Liver (tissue), 9 donors: ENCODE data around the gene GAB2. TPM values are rescaled to one million over a fixed set of nuclear protein-coding genes. Genes with fewer than 3 reads are reported as not detected.

ENCODE experiments used
- DNase-seq: peaks from one replicate; pipeline ENCODE4 v3.0.0-alpha.2; 2017; ENCODE audit warnings: low spot score
- H3K27ac ChIP-seq, 2 donors: one replicate each; pipeline ENCODE4 v1.7.0; 2013; ENCODE audit warnings: inconsistent platforms in 2 of 2, low read length in 2 of 2, control low read depth in 1 of 2, low read depth in 1 of 2, mild to moderate bottlenecking in 1 of 2
- H3K27me3 ChIP-seq, 4 donors: one replicate each; pipeline versions ENCODE4 v1.6.1 to v1.7.0; 2013; ENCODE audit warnings: low read length in 3 of 4, inconsistent platforms in 1 of 4, mild to moderate bottlenecking in 1 of 4, moderate library complexity in 1 of 4; ENCODE audit not compliant: control insufficient read depth in 4 of 4, insufficient read depth in 4 of 4
- H3K36me3 ChIP-seq, 4 donors: one replicate each; pipeline versions ENCODE4 v1.6.1 to v1.7.0; 2013; ENCODE audit warnings: low read length in 3 of 4, mild to moderate bottlenecking in 3 of 4, low read depth in 1 of 4, moderate library complexity in 1 of 4; ENCODE audit not compliant: control insufficient read depth in 4 of 4, insufficient read depth in 3 of 4
- H3K4me1 ChIP-seq, 4 donors: one replicate each; pipeline versions ENCODE4 v1.6.1 to v1.7.0; 2013; ENCODE audit warnings: low read length in 3 of 4, mild to moderate bottlenecking in 3 of 4, moderate library complexity in 1 of 4; ENCODE audit not compliant: control insufficient read depth in 4 of 4, insufficient read depth in 4 of 4
- H3K4me3 ChIP-seq, 3 donors: one replicate each; pipeline versions ENCODE4 v1.6.1 to v1.7.0; 2013; ENCODE audit warnings: low read length in 3 of 3, control low read depth in 1 of 3, low read depth in 1 of 3, mild to moderate bottlenecking in 1 of 3
- H3K9ac ChIP-seq, 2 donors: one replicate each; pipeline ENCODE4 v1.7.0; 2013; ENCODE audit warnings: low read length in 2 of 2, mild to moderate bottlenecking in 2 of 2, moderate library complexity in 2 of 2, control low read depth in 1 of 2, low read depth in 1 of 2
- H3K9me3 ChIP-seq, 4 donors: one replicate each; pipeline versions ENCODE4 v1.6.1 to v1.7.0; 2013; ENCODE audit warnings: low read length in 3 of 4; ENCODE audit not compliant: control insufficient read depth in 4 of 4
- ATF3 ChIP-seq: IDR thresholded peaks from 2 replicates; pipeline ENCODE4 v1.6.1; 2016; ENCODE audit warnings: antibody characterized with exemption
- EGR1 ChIP-seq, 2 donors: IDR thresholded peaks; 2 replicates each; pipeline ENCODE4 v1.6.1; 2016 to 2018; ENCODE audit warnings: antibody characterized with exemption in 2 of 2, low read depth in 2 of 2
- FOXA1 ChIP-seq: IDR thresholded peaks from 2 replicates; pipeline ENCODE4 v1.6.1; 2016; ENCODE audit warnings: antibody characterized with exemption
- FOXA2 ChIP-seq: IDR thresholded peaks from 2 replicates; pipeline ENCODE4 v1.6.1; 2016; ENCODE audit warnings: antibody characterized with exemption
- GABPA ChIP-seq, 2 donors: IDR thresholded peaks in 1 of 2; conservative IDR thresholded peaks in 1 of 2; 2 replicates each; pipeline ENCODE4 v1.6.1; 2016; ENCODE audit warnings: antibody characterized with exemption in 2 of 2, mild to moderate bottlenecking in 1 of 2, moderate library complexity in 1 of 2
- HNF4A ChIP-seq, 2 donors: conservative IDR thresholded peaks; 2 replicates each; pipeline ENCODE4 v1.6.1; 2016; ENCODE audit warnings: antibody characterized with exemption in 2 of 2, mild to moderate bottlenecking in 2 of 2
- HNF4G ChIP-seq: IDR thresholded peaks from 2 replicates; pipeline ENCODE4 v1.6.1; 2016; ENCODE audit warnings: antibody characterized with exemption
- JUND ChIP-seq, 2 donors: IDR thresholded peaks; 2 replicates each; pipeline ENCODE4 v1.6.1; 2016; ENCODE audit warnings: antibody characterized with exemption in 2 of 2
- NR2F2 ChIP-seq: IDR thresholded peaks from 2 replicates; pipeline ENCODE4 v1.6.1; 2016; ENCODE audit warnings: antibody characterized with exemption
- RAD21 ChIP-seq, 2 donors: IDR thresholded peaks; 2 replicates each; pipeline ENCODE4 v1.6.1; 2016; ENCODE audit warnings: antibody characterized with exemption in 2 of 2, mild to moderate bottlenecking in 2 of 2
- RXRA ChIP-seq, 2 donors: IDR thresholded peaks; 2 replicates each; pipeline ENCODE4 v1.6.1; 2017 to 2018; ENCODE audit warnings: antibody characterized with exemption in 2 of 2, mild to moderate bottlenecking in 1 of 2
- SP1 ChIP-seq: IDR thresholded peaks from 2 replicates; pipeline ENCODE4 v1.6.1; 2018; ENCODE audit warnings: antibody characterized with exemption, mild to moderate bottlenecking
- TAF1 ChIP-seq: conservative IDR thresholded peaks from 2 replicates; pipeline ENCODE4 v1.6.1; 2016; ENCODE audit warnings: antibody characterized with exemption, mild to moderate bottlenecking
- YY1 ChIP-seq: IDR thresholded peaks from 2 replicates; pipeline ENCODE4 v1.6.1; 2016; ENCODE audit warnings: antibody characterized with exemption, mild to moderate bottlenecking
- WGBS: extraction: QIAGEN DNeasy Blood & Tissue Kit; methylation state at CpG from one replicate; pipeline ENCODE4 v1.1.7; 2013; 5-methylcytosine and 5-hydroxymethylcytosine counted together
- polyA plus RNA-seq, 2 donors: library from polyadenylated mRNA; stranded (reverse) in 1 of 2; unstranded in 1 of 2; fragments of 200-250 nt in 1 of 2; fragments of >200 nt in 1 of 2; fragmentation: Nextera tagmentation in 1 of 2; extraction: Ambion mirVana in 1 of 2; gene quantifications; one replicate each; pipeline versions ENCODE4 v1.2.1 to v1.2.3, GENCODE V29; 2013 to 2015
- total RNA-seq, 2 donors: library from RNA; depleted of rRNA; stranded (reverse); fragments of >200 nt; gene quantifications; one replicate each; pipeline ENCODE4 v1.2.3, GENCODE V29; 2014
- TF ChIP-seq, protein P1 (sequence below): fragments of 150-350 bp; IDR thresholded peaks from 2 replicates; pipeline ENCODE4 v1.5.1; 2017; ENCODE audit warnings: improper control_type of control experiment, low read depth, low read length; ENCODE audit not compliant: missing input control
- TF ChIP-seq, protein P2 (sequence below): IDR thresholded peaks from 2 replicates; pipeline ENCODE4 v1.6.1; 2016; ENCODE audit warnings: antibody characterized with exemption
- TF ChIP-seq, protein P3 (sequence below): IDR thresholded peaks from 2 replicates; pipeline ENCODE4 v1.6.1; 2016; ENCODE audit warnings: antibody characterized with exemption, mild to moderate bottlenecking
- TF ChIP-seq, protein P4 (sequence below): IDR thresholded peaks from 2 replicates; pipeline ENCODE4 v1.6.1; 2016; ENCODE audit warnings: antibody characterized with exemption
- donor health status: healthy.
- donor health status: healthy.
- donor health status: healthy.
- donor health status: healthy.
- donor health status: healthy.

Gene GAB2
- total and polyA plus RNA-seq, 4 donors: 1.3 to 3.6 (median 2.5) TPM

- Histone ChIP-seq H3K36me3 (no peaks in the 10 kb centered on the region), H3K27ac (no peak overlapping the region), H3K4me1 (no peaks in the 10 kb centered on the region), H3K9ac (no peak overlapping the region), H3K27me3 (no peaks in the 10 kb centered on the region), H3K4me3 (no peak overlapping the region), H3K9me3 (no peaks in the 10 kb centered on the region)
- 95% methylated on average over 1 of the region's 1 CpG for WGBS
- no peak for DNase-seq
- TF ChIP-seq FOXA1 (no peak), HNF4G (no peak), TAF1 (no peak), RAD21 (IDR thresholded peaks at IDR 0.05) (no peak), HNF4A (conservative IDR thresholded peaks at IDR 0.05) (no peak), NR2F2 (no peak), RXRA (IDR thresholded peaks at IDR 0.05) (no peak), JUND (IDR thresholded peaks at IDR 0.05) (no peak), EGR1 (IDR thresholded peaks at IDR 0.05; ENCODE audit: low read depth in 2 of 2) (no peak)
- TF ChIP-seq, protein P1, sequence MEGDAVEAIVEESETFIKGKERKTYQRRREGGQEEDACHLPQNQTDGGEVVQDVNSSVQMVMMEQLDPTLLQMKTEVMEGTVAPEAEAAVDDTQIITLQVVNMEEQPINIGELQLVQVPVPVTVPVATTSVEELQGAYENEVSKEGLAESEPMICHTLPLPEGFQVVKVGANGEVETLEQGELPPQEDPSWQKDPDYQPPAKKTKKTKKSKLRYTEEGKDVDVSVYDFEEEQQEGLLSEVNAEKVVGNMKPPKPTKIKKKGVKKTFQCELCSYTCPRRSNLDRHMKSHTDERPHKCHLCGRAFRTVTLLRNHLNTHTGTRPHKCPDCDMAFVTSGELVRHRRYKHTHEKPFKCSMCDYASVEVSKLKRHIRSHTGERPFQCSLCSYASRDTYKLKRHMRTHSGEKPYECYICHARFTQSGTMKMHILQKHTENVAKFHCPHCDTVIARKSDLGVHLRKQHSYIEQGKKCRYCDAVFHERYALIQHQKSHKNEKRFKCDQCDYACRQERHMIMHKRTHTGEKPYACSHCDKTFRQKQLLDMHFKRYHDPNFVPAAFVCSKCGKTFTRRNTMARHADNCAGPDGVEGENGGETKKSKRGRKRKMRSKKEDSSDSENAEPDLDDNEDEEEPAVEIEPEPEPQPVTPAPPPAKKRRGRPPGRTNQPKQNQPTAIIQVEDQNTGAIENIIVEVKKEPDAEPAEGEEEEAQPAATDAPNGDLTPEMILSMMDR: no peak
- TF ChIP-seq, protein P2, sequence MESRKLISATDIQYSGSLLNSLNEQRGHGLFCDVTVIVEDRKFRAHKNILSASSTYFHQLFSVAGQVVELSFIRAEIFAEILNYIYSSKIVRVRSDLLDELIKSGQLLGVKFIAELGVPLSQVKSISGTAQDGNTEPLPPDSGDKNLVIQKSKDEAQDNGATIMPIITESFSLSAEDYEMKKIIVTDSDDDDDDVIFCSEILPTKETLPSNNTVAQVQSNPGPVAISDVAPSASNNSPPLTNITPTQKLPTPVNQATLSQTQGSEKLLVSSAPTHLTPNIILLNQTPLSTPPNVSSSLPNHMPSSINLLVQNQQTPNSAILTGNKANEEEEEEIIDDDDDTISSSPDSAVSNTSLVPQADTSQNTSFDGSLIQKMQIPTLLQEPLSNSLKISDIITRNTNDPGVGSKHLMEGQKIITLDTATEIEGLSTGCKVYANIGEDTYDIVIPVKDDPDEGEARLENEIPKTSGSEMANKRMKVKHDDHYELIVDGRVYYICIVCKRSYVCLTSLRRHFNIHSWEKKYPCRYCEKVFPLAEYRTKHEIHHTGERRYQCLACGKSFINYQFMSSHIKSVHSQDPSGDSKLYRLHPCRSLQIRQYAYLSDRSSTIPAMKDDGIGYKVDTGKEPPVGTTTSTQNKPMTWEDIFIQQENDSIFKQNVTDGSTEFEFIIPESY: no peak
Observed at GRCh38 chr11:78344094-78344493, 73.5 kb downstream of the GAB2 start.

- TF ChIP-seq HNF4A (conservative IDR thresholded peaks at IDR 0.05) (no peak), RAD21 (IDR thresholded peaks at IDR 0.05) (no peak), SP1 (no peak), FOXA2 (no peak), FOXA1 (no peak), GABPA (IDR thresholded peaks at IDR 0.05 in 1 of 2, conservative IDR thresholded peaks at IDR 0.05 in 1 of 2) (no peak), EGR1 (IDR thresholded peaks at IDR 0.05; ENCODE audit: low read depth in 2 of 2) (no peak), RXRA (IDR thresholded peaks at IDR 0.05) (no peak), HNF4G (no peak), ATF3 (no peak), JUND (IDR thresholded peaks at IDR 0.05) (no peak), NR2F2 (no peak), TAF1 (no peak), YY1 (no peak)
- TF ChIP-seq, protein P2: no peak
- TF ChIP-seq, protein P3, sequence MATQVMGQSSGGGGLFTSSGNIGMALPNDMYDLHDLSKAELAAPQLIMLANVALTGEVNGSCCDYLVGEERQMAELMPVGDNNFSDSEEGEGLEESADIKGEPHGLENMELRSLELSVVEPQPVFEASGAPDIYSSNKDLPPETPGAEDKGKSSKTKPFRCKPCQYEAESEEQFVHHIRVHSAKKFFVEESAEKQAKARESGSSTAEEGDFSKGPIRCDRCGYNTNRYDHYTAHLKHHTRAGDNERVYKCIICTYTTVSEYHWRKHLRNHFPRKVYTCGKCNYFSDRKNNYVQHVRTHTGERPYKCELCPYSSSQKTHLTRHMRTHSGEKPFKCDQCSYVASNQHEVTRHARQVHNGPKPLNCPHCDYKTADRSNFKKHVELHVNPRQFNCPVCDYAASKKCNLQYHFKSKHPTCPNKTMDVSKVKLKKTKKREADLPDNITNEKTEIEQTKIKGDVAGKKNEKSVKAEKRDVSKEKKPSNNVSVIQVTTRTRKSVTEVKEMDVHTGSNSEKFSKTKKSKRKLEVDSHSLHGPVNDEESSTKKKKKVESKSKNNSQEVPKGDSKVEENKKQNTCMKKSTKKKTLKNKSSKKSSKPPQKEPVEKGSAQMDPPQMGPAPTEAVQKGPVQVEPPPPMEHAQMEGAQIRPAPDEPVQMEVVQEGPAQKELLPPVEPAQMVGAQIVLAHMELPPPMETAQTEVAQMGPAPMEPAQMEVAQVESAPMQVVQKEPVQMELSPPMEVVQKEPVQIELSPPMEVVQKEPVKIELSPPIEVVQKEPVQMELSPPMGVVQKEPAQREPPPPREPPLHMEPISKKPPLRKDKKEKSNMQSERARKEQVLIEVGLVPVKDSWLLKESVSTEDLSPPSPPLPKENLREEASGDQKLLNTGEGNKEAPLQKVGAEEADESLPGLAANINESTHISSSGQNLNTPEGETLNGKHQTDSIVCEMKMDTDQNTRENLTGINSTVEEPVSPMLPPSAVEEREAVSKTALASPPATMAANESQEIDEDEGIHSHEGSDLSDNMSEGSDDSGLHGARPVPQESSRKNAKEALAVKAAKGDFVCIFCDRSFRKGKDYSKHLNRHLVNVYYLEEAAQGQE: no peak
- TF ChIP-seq, protein P4, sequence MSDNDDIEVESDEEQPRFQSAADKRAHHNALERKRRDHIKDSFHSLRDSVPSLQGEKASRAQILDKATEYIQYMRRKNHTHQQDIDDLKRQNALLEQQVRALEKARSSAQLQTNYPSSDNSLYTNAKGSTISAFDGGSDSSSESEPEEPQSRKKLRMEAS: no peak
- TF ChIP-seq, protein P1: no peak
- Histone ChIP-seq H3K36me3 (no peaks in the 10 kb centered on the region), H3K9ac (no peak overlapping the region), H3K27me3 (no peaks in the 10 kb centered on the region), H3K9me3 (no peaks in the 10 kb centered on the region), H3K27ac (no peak overlapping the region), H3K4me3 (no peak overlapping the region), H3K4me1 (no peaks in the 10 kb centered on the region)
- DNase-seq: no peak
- 98% methylated on average over 2 of the region's 2 CpGs for WGBS
Observed at GRCh38 chr11:78343303-78343702, 74.3 kb downstream of the GAB2 start.
